Fibroblast of skin of left biceps (primary cell): ENCODE results near the gene LIX1.
A peak's percentile ranks its signal among the peaks of the same experiment; 100 is the strongest.

Source experiments
- DNase-seq, 2 experiments: peaks; one replicate each; pipeline ENCODE4 v3.0.0-alpha.2; 2013; ENCODE audit warnings: low read depth in 2 of 2

Gene LIX1

DNA sequence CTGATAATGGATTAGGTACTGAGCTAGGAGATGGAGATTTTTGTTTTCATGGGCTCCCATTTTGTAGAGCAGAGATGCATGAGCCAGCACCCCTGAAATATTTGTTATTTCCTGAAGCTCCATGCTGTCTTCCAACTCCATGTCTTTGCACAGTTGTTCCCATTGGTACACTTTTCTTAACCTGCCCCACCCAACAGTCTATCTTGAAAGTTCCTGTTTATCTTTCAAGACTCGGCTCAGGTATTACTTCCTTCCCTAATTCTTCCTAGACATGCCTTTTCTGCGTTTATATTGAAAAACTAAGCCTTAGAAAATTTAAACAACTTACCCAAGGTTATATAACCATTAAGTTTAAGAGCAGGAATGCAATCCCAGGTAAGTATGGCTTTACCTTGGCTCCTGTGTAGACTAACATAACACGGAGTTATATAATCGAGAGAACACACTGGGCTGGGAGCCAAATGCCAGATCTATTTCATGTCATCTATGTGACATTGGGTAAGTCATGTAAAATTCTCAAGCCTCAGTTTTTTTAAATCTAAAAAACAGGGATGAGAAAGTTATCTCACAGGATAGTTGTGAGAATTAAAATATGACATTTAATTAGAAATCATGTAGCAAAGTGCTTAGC, 67.4 kb downstream of the LIX1 start:
- DNase-seq: no peak

DNA sequence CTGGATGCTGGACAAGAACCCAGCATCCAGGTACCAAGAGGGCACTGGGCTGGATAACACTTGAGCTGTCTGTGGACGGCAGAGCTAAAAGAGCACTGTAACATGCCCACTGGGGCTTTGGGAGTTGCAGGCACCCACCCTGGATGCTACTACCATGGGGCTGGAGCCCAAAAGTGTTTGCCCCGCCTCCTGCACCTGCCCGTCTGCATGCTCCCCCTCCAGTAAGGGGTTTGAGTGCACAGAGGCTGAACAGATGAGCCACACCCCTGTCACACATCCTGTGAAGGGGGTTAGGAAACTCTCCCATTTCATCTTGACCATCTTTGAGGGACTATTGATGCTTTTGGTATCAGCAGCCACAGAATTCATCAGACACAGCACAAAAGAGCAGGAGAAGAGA, 69.0 kb downstream of the LIX1 start:
- DNase-seq: no peak

DNA sequence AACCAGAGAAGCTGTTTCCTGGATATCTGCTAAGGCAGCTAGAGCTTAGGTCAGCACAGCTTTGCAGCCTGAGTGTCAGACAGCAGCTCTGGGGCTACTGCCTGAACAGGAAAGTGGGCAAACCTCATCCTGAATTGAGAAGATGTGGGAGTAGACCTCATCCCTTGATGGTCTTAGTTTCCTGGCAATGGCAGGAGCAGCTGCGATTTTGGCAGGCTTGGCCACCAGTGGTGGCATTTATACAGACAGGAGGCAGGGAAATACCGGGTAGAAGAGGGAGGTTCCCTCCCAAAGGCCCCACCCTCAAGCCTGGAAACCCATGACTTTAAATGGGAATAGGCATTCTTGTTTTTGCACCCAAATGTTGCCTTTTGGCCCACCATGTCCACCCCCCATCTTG, 69.7 kb downstream of the LIX1 start:
- no peak for DNase-seq

DNA sequence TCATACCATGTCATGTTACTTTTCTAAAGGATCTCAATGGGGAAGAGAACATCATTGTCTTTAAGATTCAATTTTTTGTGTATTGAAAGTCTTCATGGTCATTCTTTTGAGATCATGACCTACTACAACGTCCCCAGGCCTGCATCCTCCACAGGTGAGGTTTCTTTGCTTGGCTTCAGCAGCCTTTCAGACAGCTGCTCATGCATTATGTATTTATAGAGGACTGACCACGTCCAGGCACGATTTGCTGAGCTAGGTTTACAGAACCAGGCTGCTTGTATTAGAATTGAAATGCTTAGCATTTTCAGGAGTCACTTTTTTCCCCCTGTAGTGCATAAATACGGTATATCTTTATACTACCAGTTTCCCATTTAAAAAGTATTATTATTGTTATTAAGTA, 70.4 kb downstream of the LIX1 start:
- no peak for DNase-seq

DNA sequence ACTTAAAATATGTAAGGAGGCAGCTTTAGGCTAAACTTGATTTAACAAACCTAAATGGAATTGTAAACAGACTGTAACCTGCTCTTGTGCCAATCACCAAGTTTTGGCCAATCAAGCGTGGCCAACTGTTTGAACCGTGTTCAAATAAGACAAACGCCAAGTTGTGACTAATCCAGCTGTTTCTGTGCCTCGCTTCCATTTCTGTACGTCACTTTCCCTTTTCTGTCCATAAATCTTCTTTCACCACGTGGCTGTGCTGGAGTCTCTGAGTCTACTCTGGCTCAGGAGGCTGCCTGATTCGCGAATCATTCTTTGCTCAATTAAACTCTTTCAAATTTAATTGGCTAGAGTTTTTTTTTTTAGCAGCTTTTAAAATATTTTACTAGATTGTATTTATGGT, 71.3 kb downstream of the LIX1 start:
- peak; percentile 15 to 37 for DNase-seq

DNA sequence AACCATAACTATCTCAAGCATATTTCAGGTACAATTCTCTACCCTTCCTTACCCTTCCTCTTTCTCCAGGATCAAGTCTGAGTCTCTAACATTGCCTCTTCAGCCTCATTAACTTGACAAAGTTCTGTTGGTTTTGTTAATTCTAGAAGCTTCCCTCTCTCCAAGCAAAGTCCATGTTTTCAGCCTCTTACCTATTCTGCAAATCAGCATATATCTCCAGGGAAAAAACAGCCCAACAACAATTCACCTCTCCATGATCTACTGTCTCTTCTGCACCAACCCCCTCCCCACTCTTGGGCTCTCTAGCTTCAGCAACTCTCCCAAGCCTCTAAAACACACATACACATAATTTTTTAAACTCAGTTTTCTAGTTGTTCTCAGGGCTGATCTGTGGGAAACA, 72.2 kb downstream of the LIX1 start:
- no peak for DNase-seq

DNA sequence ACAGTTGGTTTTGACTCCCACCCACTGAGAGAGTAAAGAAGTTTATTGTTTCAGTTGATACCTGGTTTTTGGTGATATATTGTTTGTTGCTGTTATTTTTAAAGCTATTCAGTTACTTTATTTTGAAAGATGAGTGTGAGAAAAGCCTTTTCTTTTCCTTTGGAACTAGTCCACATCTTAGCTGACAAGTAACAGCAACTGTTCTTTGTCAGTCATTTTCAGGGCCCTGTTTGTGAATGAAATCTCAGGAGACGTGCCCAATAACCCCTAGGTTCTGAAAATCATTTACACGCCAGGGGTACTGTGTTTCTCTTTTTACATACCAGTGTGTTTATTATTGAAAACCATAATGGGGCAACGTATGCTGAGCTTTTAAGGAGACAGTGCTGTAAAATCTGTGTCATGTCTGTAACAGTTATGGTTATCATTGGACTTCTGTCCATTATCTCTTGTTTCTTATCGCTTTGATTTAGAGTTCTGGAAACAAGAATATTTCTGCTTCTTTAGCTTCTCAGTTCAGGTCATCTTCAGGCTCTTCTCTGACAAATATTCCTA, 75.0 kb downstream of the LIX1 start:
- DNase-seq: no peak

DNA sequence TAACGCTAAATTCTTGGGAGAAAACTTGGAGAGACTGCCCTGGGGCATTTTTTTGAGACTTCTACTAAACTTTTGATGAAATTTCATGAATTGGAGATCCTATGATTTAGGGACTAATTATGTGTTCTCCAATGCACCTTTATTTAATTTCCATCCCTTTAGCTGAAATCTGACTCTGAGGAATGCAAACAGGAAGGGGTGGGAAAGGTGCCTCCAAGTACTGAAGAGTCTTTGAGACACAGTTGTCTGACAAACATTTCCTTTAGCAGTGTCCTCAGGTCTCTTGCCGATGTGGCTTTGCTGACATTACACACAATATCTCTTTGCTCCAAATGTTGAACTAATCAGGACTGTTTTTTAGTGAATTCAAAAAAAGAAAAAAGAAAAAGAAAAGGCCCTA, 76.9 kb downstream of the LIX1 start:
- DNase-seq: no peak

DNA sequence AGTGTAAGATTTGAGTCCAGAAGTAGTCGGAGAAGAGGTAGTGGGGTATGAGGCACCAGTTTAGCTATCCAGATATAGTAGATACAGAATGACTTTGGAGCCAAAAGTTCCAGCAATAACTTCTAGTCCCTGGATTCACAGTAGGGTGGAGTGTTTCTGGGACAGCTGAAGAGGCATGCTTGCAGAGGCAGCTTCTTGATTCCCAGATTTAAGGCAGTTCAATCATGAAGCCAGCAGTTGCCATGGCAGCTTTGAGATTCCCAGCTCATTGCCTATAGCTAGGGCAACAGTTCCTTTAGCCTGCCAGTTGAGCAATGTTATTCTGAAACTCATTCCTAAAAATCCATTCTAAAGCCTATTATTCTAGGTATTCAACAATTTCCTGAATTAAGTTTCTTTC, 79.2 kb downstream of the LIX1 start:
- DNase-seq: no peak

DNA sequence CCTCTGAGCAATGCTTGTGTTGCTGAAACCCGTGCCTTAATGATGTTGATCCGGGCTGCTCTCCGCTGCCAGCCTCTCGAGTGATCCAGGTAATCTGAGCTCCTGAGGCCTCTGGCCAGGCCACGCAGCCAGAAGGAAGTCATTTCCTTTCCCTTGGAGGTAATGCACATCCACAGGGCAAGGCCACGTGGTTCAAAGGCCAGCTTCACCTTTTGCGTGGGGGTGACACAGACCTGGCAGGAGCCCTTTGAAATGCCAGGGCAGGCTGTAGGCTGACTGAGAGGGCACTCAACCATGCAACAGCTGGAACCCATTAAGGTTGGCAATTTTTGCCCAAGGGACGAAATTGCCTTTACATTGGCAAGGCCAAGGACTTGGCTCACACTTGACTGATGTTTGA, 80.4 kb downstream of the LIX1 start:
- no peak for DNase-seq

DNA sequence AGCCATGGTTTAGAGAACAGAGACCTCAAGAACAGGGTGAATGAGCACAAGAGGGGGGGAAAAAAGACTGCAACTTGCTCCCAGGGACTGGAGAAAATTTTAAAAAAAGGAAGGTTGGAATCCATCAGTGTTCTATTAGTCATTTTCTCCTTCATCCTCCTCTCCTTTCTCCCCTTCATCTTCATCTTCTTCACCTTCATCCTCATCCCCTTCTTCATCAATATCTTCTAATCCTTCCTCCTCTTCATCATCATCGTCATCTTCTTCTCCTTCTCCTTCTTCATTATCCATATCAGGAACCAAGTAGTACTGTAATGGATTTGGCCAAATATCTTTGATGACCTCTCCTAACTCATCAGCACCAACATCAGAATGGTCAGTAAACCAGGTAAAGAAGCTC, 86.1 kb downstream of the LIX1 start:
- no peak for DNase-seq

DNA sequence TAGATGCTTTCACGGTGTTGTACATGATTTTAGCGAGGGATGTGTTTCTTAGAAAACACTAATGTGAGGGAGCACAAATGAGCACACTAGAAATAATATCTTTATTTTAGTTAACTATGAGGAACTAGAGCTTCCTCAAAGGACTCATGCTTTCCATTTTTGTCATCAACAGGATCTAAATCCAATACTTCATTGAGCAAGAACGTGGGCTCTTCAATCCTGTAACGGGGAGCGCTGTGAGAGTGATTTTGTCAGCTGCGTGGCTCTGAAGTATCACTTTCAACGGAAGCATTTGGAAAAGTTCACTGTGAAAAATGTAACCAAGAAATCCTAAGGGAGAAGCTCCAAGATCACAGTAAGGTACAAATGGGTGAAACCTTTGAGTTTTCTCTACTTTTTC, 93.2 kb downstream of the LIX1 start:
- DNase-seq: no peak

DNA sequence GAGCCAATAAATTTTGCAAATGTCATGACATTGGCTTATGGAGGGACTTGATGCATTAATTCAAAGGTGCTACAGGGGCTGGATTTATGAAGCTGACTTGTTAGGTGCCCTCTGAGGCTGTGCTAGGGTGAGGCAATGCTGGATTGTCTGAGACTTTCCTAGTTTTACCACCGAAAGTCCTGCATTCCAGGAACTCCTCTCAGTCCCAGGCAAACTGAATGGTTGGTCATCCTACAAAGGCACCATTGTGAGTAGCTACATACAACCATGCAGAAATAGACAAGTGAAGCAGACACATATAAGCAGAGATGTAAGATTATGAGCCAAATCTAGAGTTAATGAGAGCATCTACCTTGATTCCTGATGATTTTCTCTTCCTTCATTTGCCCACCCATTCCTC, 95.3 kb downstream of the LIX1 start:
- no peak for DNase-seq

DNA sequence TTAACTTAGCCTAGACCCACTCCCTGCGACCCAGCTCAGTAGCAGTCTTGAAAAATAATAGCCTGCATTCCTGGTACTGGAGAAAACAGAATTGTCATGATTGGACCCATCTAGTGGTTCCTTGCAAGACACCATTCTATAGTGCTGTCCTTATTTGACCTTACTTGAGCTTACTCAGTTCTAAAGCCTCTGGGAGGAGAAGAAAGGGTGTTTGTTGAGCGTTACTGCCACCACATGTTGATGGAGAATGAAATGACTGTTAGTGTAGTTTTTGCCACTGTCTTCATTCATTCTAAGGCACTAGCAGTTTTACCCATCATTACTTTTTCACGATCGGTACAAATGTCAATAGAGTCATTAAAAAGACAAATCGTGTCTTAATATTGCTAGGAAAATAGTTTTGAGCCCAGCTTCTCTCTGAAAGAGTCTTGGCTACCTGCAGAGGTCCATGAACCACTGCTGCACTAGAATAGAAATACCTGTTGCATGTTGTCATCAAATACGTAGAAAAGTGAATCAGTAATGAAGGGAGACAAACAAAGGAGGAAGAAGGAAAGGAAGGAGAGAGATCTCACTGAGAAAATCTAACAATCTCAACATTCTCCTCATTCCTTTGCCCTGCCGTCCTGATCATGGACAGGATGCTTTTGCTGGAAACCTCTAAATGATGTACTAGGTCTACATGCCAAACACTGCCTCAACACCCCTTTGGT, 96.0 kb downstream of the LIX1 start:
- peak; percentile 4 to 6 for DNase-seq

DNA sequence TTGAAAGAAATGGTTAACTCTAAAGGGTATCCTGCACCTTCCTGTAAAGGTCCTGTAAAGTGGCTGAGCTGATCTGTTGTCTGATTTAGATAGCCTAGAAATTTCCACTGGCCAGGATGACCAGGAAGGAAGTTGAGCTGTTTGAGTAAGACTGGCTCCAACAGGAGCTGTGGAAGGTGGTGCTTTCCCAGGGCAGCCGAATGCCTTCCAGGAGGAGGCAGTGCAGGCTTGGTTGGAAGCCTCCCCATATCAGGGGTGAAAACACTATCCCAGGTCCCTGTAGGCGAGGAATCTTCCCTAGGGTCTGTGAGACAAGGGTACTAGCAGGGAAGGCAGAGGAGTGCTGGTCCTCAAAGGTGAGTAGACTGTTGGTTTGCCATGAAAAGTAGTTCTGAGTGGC, 98.4 kb downstream of the LIX1 start:
- no peak for DNase-seq

DNA sequence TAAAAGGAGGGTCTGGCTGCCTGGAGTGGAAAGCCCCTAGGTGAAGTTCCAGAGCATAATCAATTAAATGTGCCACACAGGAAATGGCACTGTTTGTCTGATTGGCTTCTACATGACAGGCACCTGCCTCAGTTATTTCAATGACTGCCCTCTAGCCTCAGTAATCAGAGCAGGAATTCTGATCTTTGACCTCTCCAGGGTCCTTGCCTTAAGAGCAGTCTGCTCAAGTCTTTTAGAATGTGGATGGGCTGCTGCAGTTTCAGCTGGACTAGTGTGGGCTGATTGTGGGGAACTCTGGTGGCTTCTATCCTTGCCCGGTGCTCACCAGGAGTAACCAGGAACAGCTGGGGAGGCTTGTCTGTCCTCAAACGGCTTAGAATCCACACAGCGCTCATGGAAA, 98.9 kb downstream of the LIX1 start:
- no peak for DNase-seq

DNA sequence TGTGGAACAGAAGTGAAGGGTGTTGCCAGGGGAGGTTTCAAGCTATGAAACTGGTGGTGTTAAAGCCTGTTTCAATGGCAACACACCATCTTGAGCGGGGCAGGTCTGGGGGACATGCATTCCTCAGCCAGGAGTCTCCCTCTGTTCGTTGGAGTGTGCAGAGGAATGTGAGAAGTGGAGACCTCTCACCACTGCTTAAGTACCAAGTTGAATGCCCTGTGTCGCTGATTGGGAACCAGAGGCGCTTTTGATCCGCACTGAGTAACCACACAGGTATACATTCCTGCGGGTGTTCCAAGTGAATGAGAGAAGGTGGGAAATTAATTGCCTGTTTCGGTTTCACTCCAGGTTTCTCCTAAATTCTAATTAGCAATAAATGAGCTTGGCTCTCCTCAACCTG, 99.4 kb downstream of the LIX1 start:
- DNase-seq: no peak
